ENCODE measurements around the gene GOLGA8T.
"Not testable (repeated sequence)": the region's sequence is repeated elsewhere in the genome, so short reads cannot be mapped to it uniquely, and the experiment has no call there.

- not testable (repeated sequence) for TF ChIP-seq CTCF, POLR2A (IDR thresholded peaks at IDR 0.05)
Measured at GRCh38 chr15:30171452-30171851, 36.6 kb downstream of the GOLGA8T start.

All from prostate gland (tissue), 2 donors.